GM18511 (cell line): Measurements from ENCODE around the gene CHRM5.

Experiments
- ATAC-seq: cut with Tn5 transposase; IDR thresholded peaks from one replicate; pipeline ENCODE4 v1.9.1; 2021; ENCODE audit warnings: mild to moderate bottlenecking, moderate library complexity; ENCODE audit not compliant: unreplicated experiment

CHRM5 gene

GRCh38 chr15:33968224-33968623 is at the start of gene CHRM5:
Gene CHRM5 (plus strand): TSS chr15:33968497. CDS start chr15:34062718, 94,221 bp downstream.
- no peak for ATAC-seq

GRCh38 chr15:33923446-33923845 is 44.9 kb upstream of the CHRM5 start:
- no peak for ATAC-seq

- ATAC-seq = no peak
Observed at GRCh38 chr15:33926260-33926659, 42.0 kb upstream of the CHRM5 start.

GRCh38 chr15:33932734-33933133 is 35.6 kb upstream of the CHRM5 start:
- ATAC-seq = no peak

GRCh38 chr15:33934396-33934795 is 33.9 kb upstream of the CHRM5 start:
- no peak for ATAC-seq

GRCh38 chr15:33934921-33935320 is 33.4 kb upstream of the CHRM5 start:
- no peak for ATAC-seq

GRCh38 chr15:33941279-33942063 is 26.8 kb upstream of the CHRM5 start:
- ATAC-seq = no peak

- no peak for ATAC-seq
Observed at GRCh38 chr15:33946152-33946551, 22.1 kb upstream of the CHRM5 start.

- no peak for ATAC-seq
Observed at GRCh38 chr15:33955945-33956344, 12.4 kb upstream of the CHRM5 start.

- ATAC-seq = no peak
Observed at GRCh38 chr15:33956397-33956796, 11.9 kb upstream of the CHRM5 start.

GRCh38 chr15:33959844-33960548 is 8.3 kb upstream of the CHRM5 start:
- ATAC-seq = no peak

GRCh38 chr15:33960549-33960935 is 7.8 kb upstream of the CHRM5 start:
- no peak for ATAC-seq

GRCh38 chr15:33963831-33964664 is 4.2 kb upstream of the CHRM5 start:
- ATAC-seq = no peak

GRCh38 chr15:33964665-33965040 is 3.6 kb upstream of the CHRM5 start:
- ATAC-seq = no peak

- no peak for ATAC-seq
Observed at GRCh38 chr15:33968821-33969220, 524 bp downstream of the CHRM5 start.

GRCh38 chr15:33971811-33972210 is 3.5 kb downstream of the CHRM5 start:
- ATAC-seq = no peak

GRCh38 chr15:33975022-33975565 is 6.8 kb downstream of the CHRM5 start:
- ATAC-seq = no peak

- no peak for ATAC-seq
Observed at GRCh38 chr15:33980159-33980558, 11.9 kb downstream of the CHRM5 start.

- no peak for ATAC-seq
Observed at GRCh38 chr15:33982516-33982915, 14.2 kb downstream of the CHRM5 start.

GRCh38 chr15:33985287-33985686 is 17.0 kb downstream of the CHRM5 start:
- ATAC-seq = no peak

- ATAC-seq = no peak
Observed at GRCh38 chr15:33985751-33986150, 17.5 kb downstream of the CHRM5 start.
